Activated naive CD8-positive, alpha-beta T cell treated with anti-CD3 and anti-CD28 coated beads for 36 hours (primary cell): ENCODE results near the gene NAV2. TPM values are rescaled to one million over a fixed set of nuclear protein-coding genes. Genes with fewer than 3 reads are reported as not detected.
"Not testable (repeated sequence)": the region's sequence is repeated elsewhere in the genome, so short reads cannot be mapped to it uniquely, and the experiment has no call there.

ENCODE experiments used
- DNase-seq: peaks from one replicate; pipeline ENCODE4 v3.0.0; 2021
- H3K27ac Mint-ChIP-seq: one replicate; pipeline ENCODE4 v1.8.0; 2022; ENCODE audit warnings: mild to moderate bottlenecking, moderate library complexity, mixed read lengths
- H3K27me3 Mint-ChIP-seq: one replicate; pipeline ENCODE4 v1.8.0; 2022; ENCODE audit warnings: mild to moderate bottlenecking, mixed read lengths
- H3K36me3 Mint-ChIP-seq: one replicate; pipeline ENCODE4 v1.8.0; 2021; ENCODE audit warnings: mild to moderate bottlenecking, mixed read lengths
- H3K4me1 Mint-ChIP-seq: one replicate; pipeline ENCODE4 v1.8.0; 2021; ENCODE audit warnings: mixed read lengths
- H3K4me3 Mint-ChIP-seq: one replicate; pipeline ENCODE4 v1.8.0; 2022; ENCODE audit warnings: mild to moderate bottlenecking, moderate library complexity, mixed read lengths
- H3K9me3 Mint-ChIP-seq: one replicate; pipeline ENCODE4 v1.8.0; 2022; ENCODE audit warnings: mixed read lengths
- total RNA-seq, 2 experiments: library from RNA; stranded (reverse); gene quantifications; one replicate each; pipeline ENCODE4 v1.2.3, GENCODE V29; 2021

The NAV2 gene
- total RNA-seq, 2 experiments from 2014 or later, result 0.14 to 0.20 TPM

GRCh38 chr11:20112291-20113148 lies 399.9 kb downstream of the NAV2 start:
- peak; percentile 12 for DNase-seq
- Mint-ChIP-seq H3K27me3 (peaks cover 7% of the 10 kb centered on the region), H3K4me1 (no peaks in the 10 kb centered on the region), H3K9me3 (no peaks in the 10 kb centered on the region), H3K27ac (no peak overlapping the region), H3K36me3 (no peaks in the 10 kb centered on the region), H3K4me3 (no peak overlapping the region)

DNA sequence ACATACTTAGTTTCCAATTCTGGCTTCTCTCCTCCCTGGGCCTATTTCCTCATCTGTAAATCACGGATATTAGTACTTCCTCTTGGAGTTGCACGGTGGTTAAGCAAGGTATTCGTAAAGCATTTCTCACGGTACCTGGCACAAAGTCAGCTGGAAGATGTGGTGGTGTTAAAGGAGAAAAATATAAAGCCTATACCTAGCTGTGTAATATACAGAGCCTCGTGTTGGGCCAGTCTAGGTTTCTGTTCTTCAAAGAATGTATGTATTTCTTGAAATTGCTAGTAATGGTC lies 400.5 kb downstream of the NAV2 start:
- H3K4me3 Mint-ChIP-seq, result no peak overlapping the region
- no peaks in the 10 kb centered on the region for H3K36me3 Mint-ChIP-seq
- no peaks in the 10 kb centered on the region for H3K9me3 Mint-ChIP-seq
- H3K4me1 Mint-ChIP-seq, result no peaks in the 10 kb centered on the region
- H3K27me3 Mint-ChIP-seq, result peaks cover 5% of the 10 kb centered on the region
- DNase-seq, result no peak
- no peak overlapping the region for H3K27ac Mint-ChIP-seq

DNA sequence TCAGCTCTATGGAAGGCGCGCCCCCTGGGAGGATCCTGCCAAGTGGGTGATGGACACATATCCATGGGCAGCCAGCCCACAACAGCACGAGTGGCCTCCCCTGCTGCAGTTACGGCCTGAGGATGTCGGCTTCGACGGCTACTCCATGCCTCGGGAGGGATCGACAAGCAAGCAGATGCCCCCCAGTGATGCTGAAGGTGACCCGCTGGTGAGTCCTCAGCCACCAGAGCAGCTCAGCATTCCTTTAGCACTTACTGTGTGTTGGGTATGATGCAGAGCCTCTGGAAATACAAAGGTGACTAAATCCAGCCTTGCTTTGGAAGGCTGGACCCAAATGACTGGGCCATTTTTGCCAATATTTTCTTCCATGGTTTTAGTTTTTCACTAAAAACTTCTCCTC lies 402.0 kb downstream of the NAV2 start:
- peaks cover 9% of the 10 kb centered on the region for H3K27me3 Mint-ChIP-seq
- no peak for DNase-seq
- no peaks in the 10 kb centered on the region for H3K36me3 Mint-ChIP-seq
- no peak overlapping the region for H3K4me3 Mint-ChIP-seq
- no peaks in the 10 kb centered on the region for H3K4me1 Mint-ChIP-seq
- no peak overlapping the region for H3K27ac Mint-ChIP-seq
- H3K9me3 Mint-ChIP-seq, result no peaks in the 10 kb centered on the region

DNA sequence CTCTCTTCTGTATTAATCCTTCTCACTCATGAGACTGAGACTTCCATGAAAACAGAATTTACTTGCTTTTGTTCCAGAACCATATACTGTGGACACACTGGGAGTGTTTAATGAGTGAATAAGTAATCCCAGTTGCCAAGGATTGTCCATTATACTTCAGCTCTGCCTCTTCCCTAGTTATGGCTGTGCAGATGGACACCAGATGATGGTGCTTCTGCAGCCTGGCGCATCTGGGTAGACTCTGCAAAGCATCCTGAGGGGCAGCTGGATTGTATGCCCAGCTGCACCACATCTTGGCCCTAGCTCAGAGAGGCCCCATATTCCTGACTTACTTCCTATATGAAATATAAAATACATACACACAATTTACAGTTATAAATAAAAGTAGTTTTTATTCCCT lies 404.2 kb downstream of the NAV2 start:
- Mint-ChIP-seq H3K27me3 (peaks cover 8% of the 10 kb centered on the region), H3K4me1 (no peaks in the 10 kb centered on the region), H3K9me3 (no peaks in the 10 kb centered on the region), H3K36me3 (no peaks in the 10 kb centered on the region), H3K4me3 (no peak overlapping the region), H3K27ac (no peak overlapping the region)
- DNase-seq, result no peak

DNA sequence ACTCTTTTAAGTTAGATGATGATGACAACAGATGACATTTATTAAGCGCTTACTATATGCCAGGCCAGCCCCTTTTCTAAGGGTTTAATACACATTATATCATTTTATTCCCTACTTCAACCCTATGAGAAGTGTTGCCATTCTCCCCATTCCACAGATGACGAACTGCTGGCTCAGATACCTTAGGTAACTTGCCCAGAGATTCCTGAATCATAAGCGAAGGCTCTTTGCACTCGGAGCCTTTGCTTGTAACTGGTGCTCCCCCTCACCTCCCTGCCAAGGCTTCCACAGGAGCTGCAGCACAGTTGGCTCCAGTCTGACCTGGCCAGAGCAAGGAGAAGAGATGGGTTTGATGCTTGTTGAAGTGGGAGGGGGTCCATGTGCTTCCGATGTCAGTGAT lies 404.7 kb downstream of the NAV2 start:
- Mint-ChIP-seq H3K4me3 (no peak overlapping the region), H3K4me1 (no peaks in the 10 kb centered on the region), H3K36me3 (no peaks in the 10 kb centered on the region), H3K27me3 (peaks cover 8% of the 10 kb centered on the region), H3K9me3 (no peaks in the 10 kb centered on the region), H3K27ac (no peak overlapping the region)
- DNase-seq, result no peak

DNA sequence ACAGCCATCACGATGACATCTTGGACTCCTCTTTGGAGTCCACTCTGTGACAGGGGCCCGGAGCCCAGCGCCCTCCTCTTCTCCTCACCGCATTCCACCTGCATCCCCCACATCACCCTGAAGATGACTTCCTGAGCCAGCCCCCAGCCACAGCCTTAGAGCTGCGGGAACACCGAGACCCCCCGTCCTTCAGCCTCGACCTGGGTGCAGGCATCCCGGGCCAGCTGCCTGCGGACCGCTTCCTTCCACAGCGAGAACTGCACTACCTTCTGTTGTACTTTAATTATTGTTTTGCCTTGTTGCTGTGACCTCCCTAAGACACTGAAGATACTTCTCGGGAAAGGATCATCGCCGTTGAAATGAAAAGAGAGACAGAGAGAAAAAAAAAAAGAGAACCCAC lies 405.6 kb downstream of the NAV2 start:
- Mint-ChIP-seq H3K36me3 (no peaks in the 10 kb centered on the region), H3K27me3 (peaks cover 8% of the 10 kb centered on the region), H3K27ac (no peak overlapping the region), H3K4me3 (no peak overlapping the region), H3K9me3 (no peaks in the 10 kb centered on the region), H3K4me1 (no peaks in the 10 kb centered on the region)
- DNase-seq, result no peak

DNA sequence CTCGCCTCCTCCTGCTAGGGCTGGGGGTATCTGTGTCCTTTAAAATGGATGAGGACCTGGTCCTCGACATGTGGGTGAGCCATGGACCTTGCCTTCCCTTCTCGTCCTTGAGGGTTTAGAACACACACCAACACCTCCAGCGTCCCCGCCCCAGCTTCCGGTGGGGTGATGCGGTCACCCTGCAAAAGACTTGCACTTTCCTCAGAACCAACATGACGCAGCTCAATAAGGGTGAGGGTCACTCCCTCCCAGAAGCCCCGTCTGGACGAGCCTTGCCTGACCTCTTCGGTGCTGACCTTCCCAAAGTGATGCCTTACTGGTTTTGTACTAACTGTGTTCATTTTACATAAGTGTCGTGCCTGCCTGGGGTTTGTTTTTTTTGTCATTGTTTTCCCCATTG lies 406.7 kb downstream of the NAV2 start:
- no peak for DNase-seq
- H3K9me3 Mint-ChIP-seq, result no peaks in the 10 kb centered on the region
- H3K27ac Mint-ChIP-seq, result no peak overlapping the region
- H3K27me3 Mint-ChIP-seq, result peaks cover 8% of the 10 kb centered on the region
- no peaks in the 10 kb centered on the region for H3K4me1 Mint-ChIP-seq
- H3K36me3 Mint-ChIP-seq, result no peaks in the 10 kb centered on the region
- no peak overlapping the region for H3K4me3 Mint-ChIP-seq

DNA sequence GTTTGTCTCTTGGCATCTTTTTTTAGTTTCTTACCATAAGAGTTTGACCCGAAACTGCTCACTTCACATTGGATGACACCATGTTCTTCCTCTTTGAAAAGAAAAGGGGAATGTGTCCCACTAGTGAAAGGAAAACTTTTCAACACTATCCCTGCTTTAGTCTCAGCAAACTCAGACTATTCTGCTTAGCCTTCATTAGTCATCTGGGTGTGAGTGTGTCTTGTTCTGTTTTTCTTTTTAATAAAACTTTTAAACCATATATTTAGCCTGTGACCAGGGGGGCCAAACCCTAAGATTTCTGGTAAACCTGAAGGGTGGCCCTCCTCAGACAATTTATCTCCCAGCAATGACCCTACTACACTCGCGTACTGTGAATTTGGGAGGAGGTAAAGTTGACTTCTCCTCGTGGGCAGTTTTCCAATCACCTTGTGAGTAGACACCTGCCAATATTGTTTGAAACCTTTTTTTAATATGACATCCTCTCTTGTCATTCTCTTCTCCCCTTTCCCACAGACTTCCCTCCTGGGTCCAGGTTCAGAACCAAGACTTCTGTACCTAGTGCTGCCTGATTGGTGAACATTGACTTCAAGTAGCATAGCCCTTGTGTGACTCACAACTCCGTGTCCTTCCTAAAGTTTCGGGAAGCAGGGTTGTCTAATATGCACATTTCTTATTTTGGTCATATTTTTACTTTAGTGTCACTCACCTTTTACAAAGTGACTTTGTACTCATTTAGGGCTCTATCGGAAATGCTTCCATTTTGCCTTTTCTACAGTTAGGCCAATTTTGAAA lies 407.7 kb downstream of the NAV2 start:
- no peaks in the 10 kb centered on the region for H3K9me3 Mint-ChIP-seq
- H3K4me1 Mint-ChIP-seq, result no peaks in the 10 kb centered on the region
- H3K27ac Mint-ChIP-seq, result no peak overlapping the region

DNA sequence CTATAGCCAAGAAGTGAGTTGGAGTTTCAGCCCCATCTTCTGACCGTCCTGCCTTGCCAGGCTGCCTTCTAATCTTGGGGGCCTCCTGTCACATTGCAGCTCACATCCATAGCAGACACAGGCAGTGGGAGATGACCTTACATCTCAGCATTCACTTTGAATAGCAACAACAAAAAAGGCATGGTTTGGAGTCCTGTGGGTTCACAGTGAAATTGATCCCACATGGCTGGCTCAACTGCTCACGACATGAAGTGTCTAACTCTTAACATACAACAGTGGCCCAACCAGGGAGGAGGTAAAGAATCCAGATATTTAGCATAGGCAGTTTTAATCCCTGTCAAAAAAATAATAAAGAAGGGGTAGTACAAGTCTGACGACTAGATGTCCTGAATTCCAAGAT lies 409.5 kb downstream of the NAV2 start:
- DNase-seq, result no peak
- H3K27ac Mint-ChIP-seq, result no peak overlapping the region
- H3K27me3 Mint-ChIP-seq, result peaks cover 8% of the 10 kb centered on the region
- no peak overlapping the region for H3K4me3 Mint-ChIP-seq
- H3K9me3 Mint-ChIP-seq, result no peaks in the 10 kb centered on the region
- no peaks in the 10 kb centered on the region for H3K36me3 Mint-ChIP-seq
- H3K4me1 Mint-ChIP-seq, result no peaks in the 10 kb centered on the region

More for the DNA sequence above, 407.7 kb downstream of the NAV2 start:
- no peak overlapping the region for H3K4me3 Mint-ChIP-seq
- peaks cover 8% of the 10 kb centered on the region for H3K27me3 Mint-ChIP-seq
- no peaks in the 10 kb centered on the region for H3K36me3 Mint-ChIP-seq
- no peak for DNase-seq

DNA sequence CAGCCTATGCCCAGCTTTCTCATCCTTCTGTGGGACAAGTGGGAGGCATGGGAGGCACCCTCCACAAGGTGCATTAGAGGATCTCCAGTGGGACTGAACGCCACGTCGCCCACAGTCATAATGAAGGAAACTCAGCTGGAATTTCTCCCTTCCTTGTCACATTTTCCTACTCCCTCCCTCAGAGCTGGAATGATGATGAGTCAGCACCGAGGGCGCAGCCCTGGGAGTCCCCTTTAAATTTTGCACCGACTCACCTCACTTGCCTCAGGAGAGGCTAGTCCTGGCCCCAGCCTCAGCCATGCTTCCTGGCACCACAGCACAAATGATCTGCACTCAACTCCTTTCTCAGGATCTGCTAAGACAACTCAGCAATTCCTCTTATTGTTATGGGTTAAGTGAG lies 413.3 kb downstream of the NAV2 start:
- Mint-ChIP-seq H3K27me3 (no peaks in the 10 kb centered on the region), H3K4me1 (no peaks in the 10 kb centered on the region), H3K36me3 (no peaks in the 10 kb centered on the region), H3K4me3 (no peak overlapping the region), H3K9me3 (no peaks in the 10 kb centered on the region), H3K27ac (no peak overlapping the region)
- DNase-seq, result no peak

- DNase-seq, result no peak
- Mint-ChIP-seq H3K4me3 (no peak overlapping the region), H3K27me3 (peaks cover 3% of the 10 kb centered on the region), H3K9me3 (no peaks in the 10 kb centered on the region), H3K36me3 (no peaks in the 10 kb centered on the region), H3K27ac (no peak overlapping the region), H3K4me1 (peaks cover 3% of the 10 kb centered on the region)
These were observed 414.1 kb downstream of the NAV2 start for GRCh38 chr11:20126724-20127123.

DNA sequence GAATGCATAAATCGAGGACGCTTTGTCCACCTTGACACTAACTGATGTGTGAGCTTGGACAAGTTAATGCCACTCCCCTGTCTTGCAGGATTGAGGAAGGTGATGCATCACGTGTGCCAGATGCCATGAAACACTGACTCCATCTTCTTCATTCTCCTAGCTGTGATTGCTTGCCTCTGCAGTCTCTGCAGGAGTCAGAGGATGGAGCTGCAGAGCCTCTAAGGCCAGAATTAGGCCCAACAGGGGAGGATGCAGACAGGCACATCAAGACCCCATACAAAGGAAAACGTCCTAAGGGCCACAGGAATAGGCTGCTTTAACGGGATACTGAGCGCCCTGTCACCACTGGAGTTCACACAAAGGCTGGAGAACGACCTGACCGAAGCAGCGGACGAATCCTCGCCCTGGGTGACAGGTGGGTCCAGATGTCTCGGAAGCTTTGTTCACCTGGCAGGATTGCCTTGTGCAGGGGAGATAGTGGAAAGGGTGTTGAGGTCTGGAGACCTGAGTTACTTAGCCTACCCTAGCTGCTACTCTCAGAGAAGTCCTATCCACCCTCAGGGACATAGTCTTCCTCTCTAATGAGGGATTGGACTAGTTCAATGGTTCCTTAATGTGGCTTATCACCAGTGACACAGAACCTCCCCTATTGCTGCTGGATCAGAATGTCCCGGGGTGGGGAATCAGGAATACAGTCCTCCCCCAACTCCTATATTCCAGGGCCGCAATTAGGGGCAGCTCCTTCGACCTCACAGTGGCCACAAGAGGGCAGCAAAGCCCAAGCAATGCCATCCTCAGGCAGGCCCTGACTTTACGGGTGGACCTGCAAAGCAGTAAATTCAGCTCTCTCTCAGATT lies 415.3 kb downstream of the NAV2 start:
- Mint-ChIP-seq H3K36me3 (no peaks in the 10 kb centered on the region), H3K27ac (no peak overlapping the region), H3K27me3 (peaks cover 15% of the 10 kb centered on the region), H3K4me1 (peaks cover 10% of the 10 kb centered on the region), H3K4me3 (no peak overlapping the region), H3K9me3 (no peaks in the 10 kb centered on the region)
- peak; percentile 72 for DNase-seq

GRCh38 chr11:20128528-20128825 lies 415.8 kb downstream of the NAV2 start:
- H3K9me3 Mint-ChIP-seq, H3K4me3 Mint-ChIP-seq, DNase-seq, H3K27ac Mint-ChIP-seq, H3K36me3 Mint-ChIP-seq: not testable (repeated sequence)
- peaks cover 10% of the 10 kb centered on the region for H3K4me1 Mint-ChIP-seq
- H3K27me3 Mint-ChIP-seq, result peaks cover 18% of the 10 kb centered on the region

- Mint-ChIP-seq H3K27ac (no peak overlapping the region), H3K4me3 (no peak overlapping the region), H3K36me3 (no peaks in the 10 kb centered on the region), H3K4me1 (peaks cover 10% of the 10 kb centered on the region), H3K9me3 (no peaks in the 10 kb centered on the region), H3K27me3 (peaks cover 30% of the 10 kb centered on the region)
- no peak for DNase-seq
These were observed 417.0 kb downstream of the NAV2 start for GRCh38 chr11:20129665-20130064.
